RPMI8226 (cell line): ENCODE results near the gene ME3.

Experiments used
- DNase-seq: peaks from one replicate; pipeline ENCODE4 v3.0.0-alpha.2; 2015

The ME3 gene

GRCh38 chr11:86672007-86672621, at the start of gene ME3:
TSS of gene ME3 (minus strand) at chr11:86672616.
- DNase-seq, result peak; percentile 69

GRCh38 chr11:86722006-86722405, 49.6 kb upstream of the ME3 start:
- no peak for DNase-seq

GRCh38 chr11:86720546-86720945, 48.1 kb upstream of the ME3 start:
- DNase-seq, result no peak

GRCh38 chr11:86719781-86720463, 47.5 kb upstream of the ME3 start:
- no peak for DNase-seq

GRCh38 chr11:86718999-86719398, 46.6 kb upstream of the ME3 start:
- DNase-seq, result no peak

- no peak for DNase-seq
Measured at GRCh38 chr11:86718521-86718920, 46.1 kb upstream of the ME3 start.

GRCh38 chr11:86717817-86718501, 45.5 kb upstream of the ME3 start:
- DNase-seq, result no peak

GRCh38 chr11:86715611-86716010, 43.2 kb upstream of the ME3 start:
- no peak for DNase-seq

GRCh38 chr11:86713552-86713951, 41.1 kb upstream of the ME3 start:
- no peak for DNase-seq

- no peak for DNase-seq
Measured at GRCh38 chr11:86710936-86711335, 38.5 kb upstream of the ME3 start.

GRCh38 chr11:86708669-86709068, 36.3 kb upstream of the ME3 start:
- no peak for DNase-seq

- DNase-seq, result no peak
Measured at GRCh38 chr11:86706338-86707131, 34.1 kb upstream of the ME3 start.

- DNase-seq, result no peak
Measured at GRCh38 chr11:86704710-86705109, 32.3 kb upstream of the ME3 start.

GRCh38 chr11:86703987-86704386, 31.6 kb upstream of the ME3 start:
- no peak for DNase-seq

GRCh38 chr11:86702220-86702983, 30.0 kb upstream of the ME3 start:
- no peak for DNase-seq

- no peak for DNase-seq
Measured at GRCh38 chr11:86699040-86699791, 26.8 kb upstream of the ME3 start.

- DNase-seq, result no peak
Measured at GRCh38 chr11:86698639-86699038, 26.2 kb upstream of the ME3 start.

GRCh38 chr11:86696451-86696850, 24.0 kb upstream of the ME3 start:
- DNase-seq, result no peak

- no peak for DNase-seq
Measured at GRCh38 chr11:86696004-86696403, 23.6 kb upstream of the ME3 start.

GRCh38 chr11:86695373-86695772, 23.0 kb upstream of the ME3 start:
- DNase-seq, result no peak

GRCh38 chr11:86693518-86693917, 21.1 kb upstream of the ME3 start:
- no peak for DNase-seq

- no peak for DNase-seq
Measured at GRCh38 chr11:86692746-86693145, 20.3 kb upstream of the ME3 start.
